Left lung (tissue), 10 donors: Measurements from ENCODE around the gene CAMK2A. TPM values are rescaled to one million over a fixed set of nuclear protein-coding genes. Genes with fewer than 3 reads are reported as not detected.
A peak's percentile ranks its signal among the peaks of the same experiment; 100 is the strongest.

Source experiments
- ATAC-seq: fragments of 200-7000 bp; cut with Tn5 transposase; one replicate; pipeline ENCODE4 v1.9.1; 2020; ENCODE audit warnings: moderate library complexity
- DNase-seq, 4 donors: peaks; one replicate each; pipeline ENCODE4 v3.0.0-alpha.2; 2013 to 2020
- H3K27ac ChIP-seq, 2 donors: fragments of 200-600 bp; sonication (generic) in 1 of 2; one replicate each; pipeline versions ENCODE4 v1.5.0 to v1.8.0; 2020 to 2021
- H3K27me3 ChIP-seq, 2 donors: fragments of 200-600 bp; sonication (generic) in 1 of 2; one replicate each; pipeline versions ENCODE4 v1.5.0 to v1.8.0; 2020 to 2021
- H3K36me3 ChIP-seq, 2 donors: fragments of 200-600 bp; sonication (generic) in 1 of 2; one replicate each; pipeline versions ENCODE4 v1.5.0 to v1.8.0; 2020 to 2021
- H3K4me1 ChIP-seq, 2 donors: fragments of 200-600 bp; one replicate each; pipeline ENCODE4 v1.8.0; 2021
- H3K4me3 ChIP-seq, 2 donors: fragments of 200-600 bp; sonication (generic) in 1 of 2; one replicate each; pipeline versions ENCODE4 v1.5.0 to v1.8.0; 2020 to 2021; ENCODE audit warnings: mild to moderate bottlenecking in 1 of 2
- H3K9me3 ChIP-seq, 2 donors: fragments of 200-600 bp; sonication (generic) in 1 of 2; one replicate each; pipeline versions ENCODE4 v1.5.0 to v1.8.0; 2020 to 2021
- CTCF ChIP-seq, 2 donors: fragments of 200-600 bp; sonication (generic) in 1 of 2; IDR thresholded peaks; one replicate each; pipeline versions ENCODE4 v1.5.0 to v1.8.0; 2021; ENCODE audit warnings: antibody characterized with exemption in 2 of 2
- intact Hi-C, 2 donors: fragments of 100-400 bp; cut with DNase I; formaldehyde crosslinking; loops; one replicate each; pipeline versions ENCODE4 v1.11.2 to v1.14.2; 2022
- polyA plus RNA-seq, 6 donors: library from polyadenylated mRNA; unstranded; fragments of 120-200 nt; gene quantifications; one replicate each; pipeline ENCODE4 v1.2.1, GENCODE V29; 2013; ENCODE audit not compliant: insufficient read length in 6 of 6
- total RNA-seq, 2 donors: library from RNA; stranded (reverse); fragmentation: NEBNext Ultra II Directional; extraction: Animal tissue kit (Norgen Biotek cat#: 25700); gene quantifications; one replicate each; pipeline ENCODE4 v1.2.1, GENCODE V29; 2021
- donor health status: DM: no; HTN: yes; CAD: no.
- donor health status: DM: no; HTN: no; CAD: no.

CAMK2A gene
- total and polyA plus RNA-seq, 8 donors: 0.64 to 5.8 (median 4.7) TPM

GRCh38 chr5:150261231-150261630, 28.3 kb downstream of the CAMK2A start:
- no peak for TF ChIP-seq CTCF (IDR thresholded peaks at IDR 0.05)
- H3K27me3 ChIP-seq: no peaks in the 10 kb centered on the region
- intact Hi-C loops: loop anchor here in 1 of 2 donors (10.0 kb wide), 1 partner anchor 174 kb away; no protein-coding TSS in a partner anchor
- ATAC-seq: peak; percentile 14
- no peaks in the 10 kb centered on the region for H3K36me3 ChIP-seq
- DNase-seq: no peak
- no peak overlapping the region for H3K27ac ChIP-seq
- peaks cover 0 to 10% of the 10 kb centered on the region in 2 donors for H3K4me1 ChIP-seq
- no peaks in the 10 kb centered on the region for H3K9me3 ChIP-seq
- no peak overlapping the region for H3K4me3 ChIP-seq

GRCh38 chr5:150258130-150258529, 31.4 kb downstream of the CAMK2A start:
- DNase-seq (no peak), ATAC-seq (no peak)
- Histone ChIP-seq H3K4me1 (no peaks in the 10 kb centered on the region), H3K27ac (no peak overlapping the region), H3K4me3 (no peak overlapping the region), H3K36me3 (no peaks in the 10 kb centered on the region), H3K9me3 (no peaks in the 10 kb centered on the region), H3K27me3 (no peaks in the 10 kb centered on the region)
- no peak for TF ChIP-seq CTCF (IDR thresholded peaks at IDR 0.05)
- intact Hi-C loops: no loop called here

- H3K27me3 ChIP-seq: no peaks in the 10 kb centered on the region
- ATAC-seq (no peak), DNase-seq (no peak)
- no peaks in the 10 kb centered on the region for H3K4me1 ChIP-seq
- no peaks in the 10 kb centered on the region for H3K36me3 ChIP-seq
- no peaks in the 10 kb centered on the region for H3K9me3 ChIP-seq
- intact Hi-C loops: no loop called here
- no peak overlapping the region for H3K4me3 ChIP-seq
- TF ChIP-seq CTCF (IDR thresholded peaks at IDR 0.05): no peak
- no peak overlapping the region for H3K27ac ChIP-seq
Measured at GRCh38 chr5:150257424-150257823, 32.1 kb downstream of the CAMK2A start.

GRCh38 chr5:150256410-150257064, 33.0 kb downstream of the CAMK2A start:
- ATAC-seq (no peak), DNase-seq (no peak)
- Histone ChIP-seq H3K4me1 (no peaks in the 10 kb centered on the region), H3K27ac (no peak overlapping the region), H3K36me3 (no peaks in the 10 kb centered on the region), H3K27me3 (no peaks in the 10 kb centered on the region), H3K9me3 (no peaks in the 10 kb centered on the region), H3K4me3 (no peak overlapping the region)
- no peak for TF ChIP-seq CTCF (IDR thresholded peaks at IDR 0.05)
- intact Hi-C loops: no loop called here

- H3K27me3 ChIP-seq: no peaks in the 10 kb centered on the region
- H3K36me3 ChIP-seq: no peaks in the 10 kb centered on the region
- H3K4me1 ChIP-seq: no peaks in the 10 kb centered on the region
- no peaks in the 10 kb centered on the region for H3K9me3 ChIP-seq
- DNase-seq (no peak), ATAC-seq (no peak)
- intact Hi-C loops: no loop called here
- H3K4me3 ChIP-seq: no peak overlapping the region
- no peak overlapping the region for H3K27ac ChIP-seq
- TF ChIP-seq CTCF (IDR thresholded peaks at IDR 0.05): no peak
Measured at GRCh38 chr5:150255659-150256409, 33.7 kb downstream of the CAMK2A start.
